SK-N-SH treated with all-trans-retinoic acid at 6 μM for 48 hours (cell line): ENCODE measurements around the gene USB1.

Source experiments
- CSDC2 ChIP-seq: fragments of 250-450 bp; sonication (Bioruptor Pico); IDR thresholded peaks from 2 replicates; pipeline ENCODE4 v1.5.0; 2020; ENCODE audit warnings: mild to moderate bottlenecking, moderate library complexity
- GLIS3 ChIP-seq: fragments of 250-450 bp; sonication (Bioruptor Pico); IDR thresholded peaks from 2 replicates; pipeline ENCODE4 v1.5.0; 2020; ENCODE audit warnings: mild to moderate bottlenecking, moderate library complexity
- ZFP3 ChIP-seq: fragments of 250-450 bp; sonication (Bioruptor Pico); IDR thresholded peaks from 2 replicates; pipeline ENCODE4 v1.5.0; 2020; ENCODE audit warnings: mild to moderate bottlenecking, moderate library complexity
- TF ChIP-seq, protein P1 (sequence below): fragments of 250-450 bp; sonication (Bioruptor Pico); IDR thresholded peaks from 2 replicates; pipeline ENCODE4 v1.8.0; 2020; ENCODE audit warnings: mild to moderate bottlenecking, moderate library complexity, borderline replicate concordance

DNA sequence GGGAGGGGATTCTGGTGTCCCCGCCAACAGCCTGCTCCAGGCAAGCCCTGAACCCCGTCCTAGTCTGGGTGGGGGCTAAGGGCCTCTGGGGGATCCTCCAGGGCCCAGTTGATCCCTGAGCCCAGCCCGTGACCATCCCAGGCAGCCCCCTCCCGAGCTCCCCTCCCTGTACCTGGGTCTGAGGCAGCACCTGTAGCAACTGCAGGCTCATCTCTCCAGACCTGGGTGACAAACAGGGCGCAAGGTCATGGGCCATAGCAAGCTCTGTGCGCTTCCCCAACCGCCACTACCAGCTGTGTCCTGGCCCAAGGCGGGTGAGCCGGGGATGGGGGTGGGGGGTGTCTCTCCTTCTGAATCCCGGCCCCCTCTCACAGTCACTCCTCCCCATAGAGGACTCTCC lies 40.9 kb upstream of the USB1 start:
- TF ChIP-seq, protein P1, sequence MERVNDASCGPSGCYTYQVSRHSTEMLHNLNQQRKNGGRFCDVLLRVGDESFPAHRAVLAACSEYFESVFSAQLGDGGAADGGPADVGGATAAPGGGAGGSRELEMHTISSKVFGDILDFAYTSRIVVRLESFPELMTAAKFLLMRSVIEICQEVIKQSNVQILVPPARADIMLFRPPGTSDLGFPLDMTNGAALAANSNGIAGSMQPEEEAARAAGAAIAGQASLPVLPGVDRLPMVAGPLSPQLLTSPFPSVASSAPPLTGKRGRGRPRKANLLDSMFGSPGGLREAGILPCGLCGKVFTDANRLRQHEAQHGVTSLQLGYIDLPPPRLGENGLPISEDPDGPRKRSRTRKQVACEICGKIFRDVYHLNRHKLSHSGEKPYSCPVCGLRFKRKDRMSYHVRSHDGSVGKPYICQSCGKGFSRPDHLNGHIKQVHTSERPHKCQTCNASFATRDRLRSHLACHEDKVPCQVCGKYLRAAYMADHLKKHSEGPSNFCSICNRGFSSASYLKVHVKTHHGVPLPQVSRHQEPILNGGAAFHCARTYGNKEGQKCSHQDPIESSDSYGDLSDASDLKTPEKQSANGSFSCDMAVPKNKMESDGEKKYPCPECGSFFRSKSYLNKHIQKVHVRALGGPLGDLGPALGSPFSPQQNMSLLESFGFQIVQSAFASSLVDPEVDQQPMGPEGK (CRISPR knock-in tag), result no peak
- TF ChIP-seq CSDC2 (CRISPR knock-in tag) (no peak), GLIS3 (CRISPR knock-in tag) (no peak), ZFP3 (no peak)
